Nephron (organoid): Measurements from ENCODE around the gene ADAM11.

Experiments used
- H3K27ac Mint-ChIP-seq, 3 experiments: 2 replicates each; pipeline ENCODE4 v1.8.0; 2020; ENCODE audit warnings: mixed read lengths in 3 of 3, mild to moderate bottlenecking in 2 of 3, moderate library complexity in 1 of 3
- H3K27me3 Mint-ChIP-seq: 2 replicates; pipeline ENCODE4 v1.8.0; 2021; ENCODE audit warnings: low read depth, mild to moderate bottlenecking, moderate library complexity, mixed read lengths
- H3K36me3 Mint-ChIP-seq: 2 replicates; pipeline ENCODE4 v1.8.0; 2020; ENCODE audit warnings: low read depth, mixed read lengths
- H3K4me1 Mint-ChIP-seq: 2 replicates; pipeline ENCODE4 v1.8.0; 2020; ENCODE audit warnings: mixed read lengths
- H3K4me3 Mint-ChIP-seq, 3 experiments: 2 replicates each; pipeline ENCODE4 v1.8.0; 2020; ENCODE audit warnings: mild to moderate bottlenecking in 3 of 3, mixed read lengths in 3 of 3, moderate library complexity in 2 of 3
- H3K9me3 Mint-ChIP-seq: 2 replicates; pipeline ENCODE4 v1.8.0; 2020; ENCODE audit warnings: mixed read lengths
- TF ChIP-seq, protein P1 (sequence below), 3 experiments: fragments of 200-600 bp; sonication (generic); IDR thresholded peaks; one replicate each; pipeline ENCODE4 v1.5.0; 2021; ENCODE audit warnings: antibody characterized with exemption in 3 of 3; ENCODE audit not compliant: unreplicated experiment in 3 of 3

The ADAM11 gene

DNA sequence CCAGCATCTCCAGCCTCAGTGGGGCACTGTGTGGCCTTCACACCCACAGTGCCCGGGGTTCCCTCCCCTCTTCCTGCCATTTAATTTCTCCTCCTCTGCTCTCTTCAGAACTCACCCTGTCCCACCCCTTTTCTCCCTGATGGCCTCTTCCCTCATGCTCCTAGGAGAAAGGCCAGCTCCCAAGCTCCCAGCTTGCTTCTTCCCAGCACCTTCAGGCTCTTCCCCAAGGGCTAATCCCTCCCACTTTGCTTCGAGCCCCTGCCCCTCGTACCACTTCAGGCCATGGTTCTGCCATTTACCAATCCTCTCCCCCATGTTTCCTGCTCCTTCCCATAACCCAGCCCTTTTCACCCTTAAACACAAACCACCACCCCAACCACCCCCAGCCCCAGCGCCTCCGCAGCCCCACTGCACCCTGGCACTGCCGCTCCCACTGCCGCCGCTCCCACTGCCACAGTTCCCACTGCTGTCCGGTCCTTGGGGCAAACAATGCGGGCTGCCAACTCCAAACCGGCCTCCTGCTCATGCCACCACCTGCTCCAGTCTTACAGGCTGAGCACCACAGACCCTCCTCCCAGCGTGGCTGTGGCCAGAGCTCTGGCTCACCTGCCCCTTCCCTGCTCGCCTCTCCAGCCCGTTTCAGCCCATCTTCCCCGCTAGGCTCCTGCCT, 28.6 kb downstream of the ADAM11 start:
- Mint-ChIP-seq H3K4me3 (no peak overlapping the region), H3K27me3 (peaks cover 18% of the 10 kb centered on the region), H3K4me1 (peaks cover 20% of the 10 kb centered on the region), H3K36me3 (no peaks in the 10 kb centered on the region), H3K9me3 (no peaks in the 10 kb centered on the region), H3K27ac (peak overlapping the region in 1 of 3 experiments; percentile 12)
- TF ChIP-seq, protein P1, sequence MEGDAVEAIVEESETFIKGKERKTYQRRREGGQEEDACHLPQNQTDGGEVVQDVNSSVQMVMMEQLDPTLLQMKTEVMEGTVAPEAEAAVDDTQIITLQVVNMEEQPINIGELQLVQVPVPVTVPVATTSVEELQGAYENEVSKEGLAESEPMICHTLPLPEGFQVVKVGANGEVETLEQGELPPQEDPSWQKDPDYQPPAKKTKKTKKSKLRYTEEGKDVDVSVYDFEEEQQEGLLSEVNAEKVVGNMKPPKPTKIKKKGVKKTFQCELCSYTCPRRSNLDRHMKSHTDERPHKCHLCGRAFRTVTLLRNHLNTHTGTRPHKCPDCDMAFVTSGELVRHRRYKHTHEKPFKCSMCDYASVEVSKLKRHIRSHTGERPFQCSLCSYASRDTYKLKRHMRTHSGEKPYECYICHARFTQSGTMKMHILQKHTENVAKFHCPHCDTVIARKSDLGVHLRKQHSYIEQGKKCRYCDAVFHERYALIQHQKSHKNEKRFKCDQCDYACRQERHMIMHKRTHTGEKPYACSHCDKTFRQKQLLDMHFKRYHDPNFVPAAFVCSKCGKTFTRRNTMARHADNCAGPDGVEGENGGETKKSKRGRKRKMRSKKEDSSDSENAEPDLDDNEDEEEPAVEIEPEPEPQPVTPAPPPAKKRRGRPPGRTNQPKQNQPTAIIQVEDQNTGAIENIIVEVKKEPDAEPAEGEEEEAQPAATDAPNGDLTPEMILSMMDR (IDR thresholded peaks at IDR 0.05; ENCODE audit: unreplicated experiment in 3 of 3), result no peak

DNA sequence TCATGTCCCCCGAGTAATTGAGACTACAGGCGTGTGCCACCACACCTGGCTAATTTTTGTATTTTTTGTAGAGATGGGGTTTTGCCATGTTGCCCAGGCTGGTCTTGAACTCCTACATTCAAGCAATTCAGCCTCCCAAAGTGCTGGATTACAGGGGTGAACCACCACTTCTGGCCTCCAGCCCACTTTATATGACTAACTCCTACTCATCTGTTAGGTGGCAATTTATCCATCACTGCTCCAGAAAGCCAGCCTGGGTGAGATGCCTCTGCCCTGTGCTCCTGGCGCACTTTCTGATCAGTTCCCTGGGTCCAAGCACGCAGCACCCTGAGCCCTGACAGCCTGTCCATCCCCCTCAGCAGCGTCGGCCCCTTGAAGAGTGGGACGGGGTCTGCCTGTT, 29.4 kb downstream of the ADAM11 start:
- no peaks in the 10 kb centered on the region for H3K9me3 Mint-ChIP-seq
- H3K27ac Mint-ChIP-seq, result no peak overlapping the region
- H3K36me3 Mint-ChIP-seq, result no peaks in the 10 kb centered on the region
- no peak overlapping the region for H3K4me3 Mint-ChIP-seq
- peaks cover 18% of the 10 kb centered on the region for H3K27me3 Mint-ChIP-seq
- peaks cover 15% of the 10 kb centered on the region for H3K4me1 Mint-ChIP-seq
- TF ChIP-seq, protein P1 (IDR thresholded peaks at IDR 0.05; ENCODE audit: unreplicated experiment in 3 of 3), result no peak

DNA sequence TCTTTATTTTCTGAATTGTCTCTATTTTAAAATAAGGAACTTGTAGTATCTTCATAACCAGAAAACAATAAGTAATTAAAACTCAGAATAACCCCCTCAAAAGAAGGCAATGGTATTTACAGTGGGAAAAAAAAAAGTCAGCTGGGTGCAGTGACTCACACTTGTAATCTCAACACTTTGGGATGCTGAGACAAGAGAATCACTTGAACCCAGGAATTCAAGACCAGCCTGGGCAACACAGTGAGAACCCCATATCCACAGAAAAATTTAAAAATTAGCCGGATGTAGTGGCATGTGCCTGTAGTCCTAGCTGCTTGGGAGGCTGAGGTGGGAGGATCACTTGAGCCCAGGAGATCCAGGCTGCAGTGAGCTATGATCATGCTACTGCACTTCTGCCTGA, 33.5 kb downstream of the ADAM11 start:
- Mint-ChIP-seq H3K27ac (no peak overlapping the region), H3K4me3 (no peak overlapping the region), H3K9me3 (no peaks in the 10 kb centered on the region), H3K4me1 (peaks cover 26% of the 10 kb centered on the region), H3K27me3 (peaks cover 5% of the 10 kb centered on the region), H3K36me3 (peaks cover 6% of the 10 kb centered on the region)
- TF ChIP-seq, protein P1 (IDR thresholded peaks at IDR 0.05; ENCODE audit: unreplicated experiment in 3 of 3), result no peak

DNA sequence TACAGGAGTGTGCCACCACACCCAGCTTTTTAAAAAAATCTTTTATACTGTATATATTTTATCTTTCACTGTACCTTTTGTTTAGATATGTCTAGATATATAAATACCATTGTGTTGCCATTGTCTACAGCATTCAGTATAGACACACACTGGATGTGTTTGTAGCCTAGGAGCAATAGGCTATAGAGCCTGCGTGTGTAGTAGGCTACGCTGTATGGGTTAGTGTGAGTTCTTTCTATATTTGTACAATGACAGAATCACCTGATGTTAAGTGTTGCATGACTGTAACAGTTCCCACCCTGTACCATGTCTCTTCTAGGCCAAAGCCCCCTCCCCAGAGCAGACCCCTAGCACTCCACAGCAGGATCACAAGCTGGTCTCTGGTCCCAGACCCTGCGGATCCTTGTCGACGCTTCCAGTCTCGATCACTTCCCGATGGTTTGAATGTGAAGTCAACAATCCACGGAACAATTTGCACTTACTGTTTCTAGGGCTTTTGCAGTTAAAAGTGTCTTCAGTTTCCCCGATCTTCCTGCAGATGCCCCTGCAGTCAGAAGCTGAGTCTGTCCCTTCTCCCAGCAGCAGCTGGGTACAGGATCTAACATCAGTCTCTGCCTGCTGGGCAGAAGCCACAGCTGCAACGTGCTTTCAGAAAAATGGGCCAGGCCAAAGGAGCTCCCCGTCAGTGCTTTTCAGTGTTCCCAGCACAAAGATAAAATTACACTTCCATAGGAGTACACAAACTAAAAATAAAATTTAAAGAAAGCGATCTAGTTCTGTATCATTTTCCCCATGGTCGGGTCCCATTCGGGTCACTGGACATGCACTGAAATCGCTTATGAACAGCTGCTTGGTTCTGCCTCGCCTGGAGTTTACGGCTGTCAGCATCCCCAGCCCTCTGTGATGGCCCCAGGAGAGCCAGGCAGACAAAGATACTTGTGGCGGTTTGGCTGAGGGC, 35.4 kb downstream of the ADAM11 start:
- peak overlapping the region in 1 of 3 experiments; percentile 19 for H3K4me3 Mint-ChIP-seq
- no peaks in the 10 kb centered on the region for H3K9me3 Mint-ChIP-seq
- TF ChIP-seq, protein P1 (IDR thresholded peaks at IDR 0.05; ENCODE audit: unreplicated experiment in 3 of 3), result no peak
- H3K4me1 Mint-ChIP-seq, result peaks cover 30% of the 10 kb centered on the region
- H3K36me3 Mint-ChIP-seq, result peaks cover 13% of the 10 kb centered on the region
- H3K27ac Mint-ChIP-seq, result peak overlapping the region; percentile 72 to 77 (median 73)
- H3K27me3 Mint-ChIP-seq, result no peaks in the 10 kb centered on the region

DNA sequence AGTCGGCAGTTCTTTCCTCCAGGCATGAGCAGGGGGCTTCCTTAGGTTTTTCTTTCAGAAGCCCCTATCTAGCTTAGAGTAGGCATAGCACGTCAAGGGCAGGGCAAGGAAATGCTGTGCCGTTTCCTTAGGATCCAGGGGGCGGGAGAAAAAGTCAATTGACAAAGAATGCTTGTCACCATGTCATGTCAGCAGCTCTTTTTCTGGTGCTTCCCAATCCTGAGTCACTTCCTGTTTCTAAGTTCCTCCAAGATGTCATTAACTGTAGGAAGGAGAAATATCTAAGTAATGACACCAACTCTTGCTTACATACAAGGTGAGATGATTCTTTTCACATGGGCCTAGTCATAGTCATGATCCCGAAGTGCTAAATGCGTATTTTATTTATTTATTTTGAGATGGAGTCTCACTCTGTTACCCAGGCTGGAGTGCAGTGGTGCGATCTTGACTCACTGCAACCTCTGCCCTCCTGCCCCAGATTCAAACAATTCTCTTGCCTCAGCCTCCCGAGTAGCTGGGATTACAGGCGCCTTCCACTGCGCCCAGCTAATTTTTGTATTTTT, 36.1 kb downstream of the ADAM11 start:
- peaks cover 17% of the 10 kb centered on the region for H3K36me3 Mint-ChIP-seq
- H3K27me3 Mint-ChIP-seq, result no peaks in the 10 kb centered on the region
- peaks cover 30% of the 10 kb centered on the region for H3K4me1 Mint-ChIP-seq
- TF ChIP-seq, protein P1 (IDR thresholded peaks at IDR 0.05; ENCODE audit: unreplicated experiment in 3 of 3), result no peak
- H3K4me3 Mint-ChIP-seq, result no peak overlapping the region
- H3K27ac Mint-ChIP-seq, result peak overlapping the region; percentile 70 to 73 (median 72)
- H3K9me3 Mint-ChIP-seq, result no peaks in the 10 kb centered on the region
